ENCODE measurements around the gene KIRREL3. TPM values are rescaled to one million over a fixed set of nuclear protein-coding genes. Genes with fewer than 3 reads are reported as not detected.

Gene KIRREL3
- total RNA-seq, 1 experiment from 2014 or later, result 0.44 TPM

DNA sequence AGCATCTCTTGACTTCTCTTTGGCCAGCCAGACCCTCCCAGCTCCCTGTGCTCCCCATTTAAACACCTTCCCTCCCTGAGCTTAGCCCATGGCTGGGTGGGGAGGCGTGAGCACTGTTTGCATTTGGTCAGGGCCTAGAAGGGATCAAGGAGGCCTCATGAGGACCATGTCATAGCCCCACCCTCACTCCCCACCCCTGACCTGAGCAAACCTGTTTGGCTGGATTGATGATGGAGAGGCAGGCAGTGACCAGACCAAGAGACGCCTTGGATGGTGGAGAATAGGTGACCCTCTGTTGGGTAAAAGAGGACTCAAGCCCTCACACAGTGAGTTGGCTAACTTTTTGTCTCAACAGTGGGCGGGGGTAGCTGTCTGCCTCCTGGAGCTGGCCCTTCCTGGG lies 595.2 kb downstream of the KIRREL3 start:
- ATAC-seq (peak; percentile 24), DNase-seq (peak; percentile 92)
- H3K4me1 ChIP-seq (ENCODE audit: insufficient read depth, low read length), result peaks cover 48% of the 10 kb centered on the region
- H3K36me3 ChIP-seq (ENCODE audit: low read depth, low read length), result peaks cover 37% of the 10 kb centered on the region
- peak overlapping the region; percentile 46 for H3K4me3 ChIP-seq (ENCODE audit: low read length)
- H3K9ac ChIP-seq (ENCODE audit: low read length), result peak overlapping the region; percentile 90
- no peaks in the 10 kb centered on the region for H3K27me3 ChIP-seq (ENCODE audit: low read length)
- no peaks in the 10 kb centered on the region for H3K9me3 ChIP-seq (ENCODE audit: low read length)
- peak overlapping the region; percentile 99 for H3K27ac ChIP-seq (ENCODE audit: low read length)
- intact Hi-C loops (cut with micrococcal nuclease), result no loop called here
- no peak overlapping the region for H2AFZ ChIP-seq (ENCODE audit: low read length)
- H4K20me1 ChIP-seq (ENCODE audit: low read length), result no peaks in the 10 kb centered on the region
- ChIA-PET POLR2A (ENCODE audit: unreplicated experiment) (interaction anchor here (0.5 kb wide), 1 partner anchor 125 kb away, joined by 3 read pairs; no protein-coding TSS in a partner anchor), CTCF (no interaction called here)
- TF ChIP-seq EZH2 (IDR thresholded peaks at IDR 0.05; ENCODE audit: low read length, unreplicated experiment) (no peak), EZH2phosphoT487 (IDR thresholded peaks at IDR 0.05; ENCODE audit: borderline replicate concordance, low read length) (no peak)
- TF ChIP-seq, protein P1, sequence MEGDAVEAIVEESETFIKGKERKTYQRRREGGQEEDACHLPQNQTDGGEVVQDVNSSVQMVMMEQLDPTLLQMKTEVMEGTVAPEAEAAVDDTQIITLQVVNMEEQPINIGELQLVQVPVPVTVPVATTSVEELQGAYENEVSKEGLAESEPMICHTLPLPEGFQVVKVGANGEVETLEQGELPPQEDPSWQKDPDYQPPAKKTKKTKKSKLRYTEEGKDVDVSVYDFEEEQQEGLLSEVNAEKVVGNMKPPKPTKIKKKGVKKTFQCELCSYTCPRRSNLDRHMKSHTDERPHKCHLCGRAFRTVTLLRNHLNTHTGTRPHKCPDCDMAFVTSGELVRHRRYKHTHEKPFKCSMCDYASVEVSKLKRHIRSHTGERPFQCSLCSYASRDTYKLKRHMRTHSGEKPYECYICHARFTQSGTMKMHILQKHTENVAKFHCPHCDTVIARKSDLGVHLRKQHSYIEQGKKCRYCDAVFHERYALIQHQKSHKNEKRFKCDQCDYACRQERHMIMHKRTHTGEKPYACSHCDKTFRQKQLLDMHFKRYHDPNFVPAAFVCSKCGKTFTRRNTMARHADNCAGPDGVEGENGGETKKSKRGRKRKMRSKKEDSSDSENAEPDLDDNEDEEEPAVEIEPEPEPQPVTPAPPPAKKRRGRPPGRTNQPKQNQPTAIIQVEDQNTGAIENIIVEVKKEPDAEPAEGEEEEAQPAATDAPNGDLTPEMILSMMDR (conservative IDR thresholded peaks at IDR 0.05; ENCODE audit: low read depth, low read length), result no peak
- H3K9me2 ChIP-seq (replicated peaks; ENCODE audit: low read length), result no peaks in the 10 kb centered on the region
- peaks cover 8% of the 10 kb centered on the region for H3F3A ChIP-seq (ENCODE audit: low read length, unreplicated experiment)
- peak overlapping the region; percentile 81 for H3K4me2 ChIP-seq (ENCODE audit: low read length)
- BruUV-seq (replicated peaks), result no TSS peak
- H3K79me2 ChIP-seq (ENCODE audit: low read length), result peaks cover 35% of the 10 kb centered on the region

DNA sequence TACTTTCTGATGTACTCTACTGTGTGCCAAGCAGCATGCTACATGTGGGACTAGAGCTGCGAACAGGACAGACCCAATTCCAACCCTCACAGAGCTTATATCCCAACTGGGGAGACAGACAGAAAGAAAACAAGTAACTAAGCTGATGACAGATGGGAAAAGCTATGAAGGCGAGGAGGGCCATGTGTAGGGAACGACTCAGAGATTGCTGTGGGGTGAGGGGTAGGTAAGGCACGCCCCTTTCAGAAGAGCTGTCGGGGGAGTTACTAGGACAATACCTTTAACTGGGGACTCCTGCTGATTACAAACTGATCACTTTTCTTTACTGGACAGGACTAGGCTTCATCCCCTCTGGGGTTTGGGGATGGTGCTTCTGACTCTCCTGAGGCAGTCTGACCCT lies 596.2 kb downstream of the KIRREL3 start:
- intact Hi-C loops (cut with micrococcal nuclease), result loop anchor here (5.0 kb wide), 1 partner anchor 102 kb away; the partner anchor contains the start of gene DCPS
- peaks cover 41% of the 10 kb centered on the region for H3K79me2 ChIP-seq (ENCODE audit: low read length)
- DNase-seq, result peak; percentile 66
- no peak overlapping the region for H2AFZ ChIP-seq (ENCODE audit: low read length)
- H3K36me3 ChIP-seq (ENCODE audit: low read depth, low read length), result peaks cover 27% of the 10 kb centered on the region; the same call in 1 of the 2 replicates
- peak overlapping the region; percentile 99 for H3K27ac ChIP-seq (ENCODE audit: low read length)
- peak overlapping the region; percentile 29; the same call in 1 of the 2 replicates for H3K4me3 ChIP-seq (ENCODE audit: low read length)
- ATAC-seq, result peak; percentile 2; the same call in 1 of the 2 replicates
- H3K4me1 ChIP-seq (ENCODE audit: insufficient read depth, low read length), result peaks cover 48% of the 10 kb centered on the region
- H4K20me1 ChIP-seq (ENCODE audit: low read length), result no peaks in the 10 kb centered on the region
- peak overlapping the region; percentile 90 for H3K9ac ChIP-seq (ENCODE audit: low read length)
- no TSS peak for BruUV-seq (replicated peaks)
- H3F3A ChIP-seq (ENCODE audit: low read length, unreplicated experiment), result peaks cover 8% of the 10 kb centered on the region
- peak overlapping the region; percentile 81 for H3K4me2 ChIP-seq (ENCODE audit: low read length)
- H3K9me2 ChIP-seq (replicated peaks; ENCODE audit: low read length), result no peaks in the 10 kb centered on the region
- CTCF ChIA-PET, result interaction anchor here (0.6 kb wide), 1 partner anchor 23 kb away, joined by 3 read pairs; no protein-coding TSS in a partner anchor
- H3K27me3 ChIP-seq (ENCODE audit: low read length), result no peaks in the 10 kb centered on the region
- TF ChIP-seq, protein P1 (conservative IDR thresholded peaks at IDR 0.05; ENCODE audit: low read depth, low read length), result no peak
- no peak for TF ChIP-seq EZH2 (IDR thresholded peaks at IDR 0.05; ENCODE audit: low read length, unreplicated experiment)
- TF ChIP-seq EZH2phosphoT487 (IDR thresholded peaks at IDR 0.05; ENCODE audit: borderline replicate concordance, low read length), result no peak
- no peaks in the 10 kb centered on the region for H3K9me3 ChIP-seq (ENCODE audit: low read length)
- POLR2A ChIA-PET (ENCODE audit: unreplicated experiment), result no interaction called here

DNA sequence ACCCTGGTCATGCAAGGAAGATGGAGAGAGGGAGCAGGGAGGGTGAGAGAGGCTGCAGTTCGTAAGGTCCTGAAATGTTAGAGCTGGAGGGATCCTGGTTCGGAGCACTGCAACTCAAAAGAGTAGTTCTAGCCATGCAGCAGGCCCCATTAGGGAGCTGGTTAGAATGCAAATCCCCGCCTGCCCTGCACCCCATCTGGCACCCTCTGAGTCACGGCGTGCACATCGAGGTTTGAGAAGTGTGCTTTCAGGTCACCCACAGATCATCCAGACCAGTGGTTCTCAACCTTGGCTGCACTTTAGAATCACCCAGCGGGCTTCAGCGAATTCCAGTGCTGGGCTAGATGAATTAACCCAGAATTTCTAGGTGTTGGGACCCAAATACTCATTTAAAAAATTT lies 596.9 kb downstream of the KIRREL3 start:
- H3K9me3 ChIP-seq (ENCODE audit: low read length), result no peaks in the 10 kb centered on the region
- H3K4me1 ChIP-seq (ENCODE audit: insufficient read depth, low read length), result peaks cover 48% of the 10 kb centered on the region
- no TSS peak for BruUV-seq (replicated peaks)
- H3K36me3 ChIP-seq (ENCODE audit: low read depth, low read length), result peaks cover 21% of the 10 kb centered on the region; the same call in 1 of the 2 replicates
- intact Hi-C loops (cut with micrococcal nuclease), result loop anchor here (1.0 to 5.0 kb wide), 4 partner anchors 16 to 101 kb away; partner anchors contain the start of gene DCPS
- no peaks in the 10 kb centered on the region for H4K20me1 ChIP-seq (ENCODE audit: low read length)
- H3K9me2 ChIP-seq (replicated peaks; ENCODE audit: low read length), result no peaks in the 10 kb centered on the region
- H3K9ac ChIP-seq (ENCODE audit: low read length), result peak overlapping the region; percentile 90
- peak overlapping the region; percentile 81 for H3K4me2 ChIP-seq (ENCODE audit: low read length)
- H2AFZ ChIP-seq (ENCODE audit: low read length), result no peak overlapping the region
- ChIA-PET CTCF (interaction anchor here (0.6 to 1.1 kb wide), 3 partner anchors 17 to 94 kb away, joined by 3 to 5 read pairs (median 3); no protein-coding TSS in a partner anchor), POLR2A (ENCODE audit: unreplicated experiment) (interaction anchor here (0.8 kb wide), 1 partner anchor 64 kb away, joined by 10 read pairs; no protein-coding TSS in a partner anchor)
- H3F3A ChIP-seq (ENCODE audit: low read length, unreplicated experiment), result peaks cover 8% of the 10 kb centered on the region
- DNase-seq (no peak), ATAC-seq (peak; percentile 1; the same call in 1 of the 2 replicates)
- peak overlapping the region; percentile 99 for H3K27ac ChIP-seq (ENCODE audit: low read length)
- TF ChIP-seq, protein P1 (conservative IDR thresholded peaks at IDR 0.05; ENCODE audit: low read depth, low read length), result no peak
- TF ChIP-seq EZH2phosphoT487 (IDR thresholded peaks at IDR 0.05; ENCODE audit: borderline replicate concordance, low read length), result no peak
- peaks cover 43% of the 10 kb centered on the region for H3K79me2 ChIP-seq (ENCODE audit: low read length)
- peak overlapping the region; percentile 29; the same call in 1 of the 2 replicates for H3K4me3 ChIP-seq (ENCODE audit: low read length)
- H3K27me3 ChIP-seq (ENCODE audit: low read length), result no peaks in the 10 kb centered on the region

Data from PC-3 (cell line).